H9 (cell line): ENCODE results near the gene LRRC7. TPM values are rescaled to one million over a fixed set of nuclear protein-coding genes. Genes with fewer than 3 reads are reported as not detected.

Experiments
- DNase-seq: peaks from one replicate; pipeline ENCODE4 v3.0.0-alpha.2; 2017
- H2AFZ ChIP-seq: one replicate; pipeline ENCODE4 v1.6.1; 2013; ENCODE audit warnings: mild to moderate bottlenecking, low read length, control low read depth, moderate library complexity
- H2AK5ac ChIP-seq: 2 replicates; pipeline ENCODE4 v1.6.1; 2013; ENCODE audit warnings: low read length, control low read depth, mixed read lengths; ENCODE audit not compliant: insufficient read length
- H2BK120ac ChIP-seq: one replicate; pipeline ENCODE4 v1.6.1; 2013; ENCODE audit warnings: low read depth, mild to moderate bottlenecking, low read length, control low read depth, inconsistent platforms; ENCODE audit not compliant: poor library complexity, severe bottlenecking
- H2BK12ac ChIP-seq: 2 replicates; pipeline ENCODE4 v1.6.1; 2013; ENCODE audit warnings: low read length, control low read depth, mixed read lengths, low read depth; ENCODE audit not compliant: insufficient read length
- H2BK15ac ChIP-seq: 2 replicates; pipeline ENCODE4 v1.6.1; 2013; ENCODE audit warnings: low read depth, low read length, control low read depth
- H2BK20ac ChIP-seq: one replicate; pipeline ENCODE4 v1.6.1; 2013; ENCODE audit warnings: low read depth, mild to moderate bottlenecking, low read length, control low read depth, inconsistent platforms; ENCODE audit not compliant: poor library complexity, severe bottlenecking
- H2BK5ac ChIP-seq: 2 replicates; pipeline ENCODE4 v1.6.1; 2013; ENCODE audit warnings: low read length, control low read depth, mixed read lengths; ENCODE audit not compliant: insufficient read length
- H3K14ac ChIP-seq: 2 replicates; pipeline ENCODE4 v1.6.1; 2013; ENCODE audit warnings: low read length, control low read depth; ENCODE audit not compliant: insufficient read depth
- H3K18ac ChIP-seq: 2 replicates; pipeline ENCODE4 v1.6.1; 2013; ENCODE audit warnings: low read depth, mild to moderate bottlenecking, mixed read lengths, low read length, control low read depth; ENCODE audit not compliant: insufficient read length
- H3K23ac ChIP-seq: 2 replicates; pipeline ENCODE4 v1.6.1; 2013; ENCODE audit warnings: low read length, control low read depth, mixed read lengths, low read depth; ENCODE audit not compliant: insufficient read length
- H3K23me2 ChIP-seq: 2 replicates; pipeline ENCODE4 v1.6.1; 2013; ENCODE audit warnings: low read depth, mild to moderate bottlenecking, mixed read lengths, low read length, control low read depth; ENCODE audit not compliant: insufficient read length, poor library complexity, severe bottlenecking
- H3K27ac ChIP-seq: 2 replicates; pipeline ENCODE4 v1.5.1; 2013; ENCODE audit warnings: low read length, control low read depth, mixed read lengths, low read depth; ENCODE audit not compliant: insufficient read length
- H3K27me3 ChIP-seq: 2 replicates; pipeline ENCODE4 v1.6.1; 2013; ENCODE audit warnings: low read length, control low read depth, inconsistent platforms; ENCODE audit not compliant: insufficient read depth
- H3K4ac ChIP-seq: 2 replicates; pipeline ENCODE4 v1.6.1; 2013; ENCODE audit warnings: low read depth, mild to moderate bottlenecking, control low read depth, inconsistent platforms, low read length, moderate library complexity
- H3K4me1 ChIP-seq: 2 replicates; pipeline ENCODE4 v1.6.1; 2013; ENCODE audit warnings: low read length, control low read depth, inconsistent platforms; ENCODE audit not compliant: insufficient read depth
- H3K4me2 ChIP-seq: 2 replicates; pipeline ENCODE4 v1.6.1; 2013; ENCODE audit warnings: low read length, control low read depth, mixed read lengths; ENCODE audit not compliant: insufficient read length, insufficient read depth
- H3K56ac ChIP-seq: 2 replicates; pipeline ENCODE4 v1.6.1; 2013; ENCODE audit warnings: low read depth, mild to moderate bottlenecking, mixed read lengths, low read length, control low read depth; ENCODE audit not compliant: insufficient read length
- H3K79me1 ChIP-seq: 2 replicates; pipeline ENCODE4 v1.6.1; 2013; ENCODE audit warnings: low read depth, mild to moderate bottlenecking, moderate library complexity, low read length, control low read depth, inconsistent platforms; ENCODE audit not compliant: insufficient read depth, poor library complexity, severe bottlenecking
- H3K79me2 ChIP-seq: 2 replicates; pipeline ENCODE4 v1.6.1; 2013; ENCODE audit warnings: low read length, control low read depth, inconsistent platforms; ENCODE audit not compliant: insufficient read depth
- H3K9ac ChIP-seq: 2 replicates; pipeline ENCODE4 v1.6.1; 2013; ENCODE audit warnings: low read length, control low read depth, mixed read lengths; ENCODE audit not compliant: insufficient read length; ENCODE audit errors: extremely low read depth
- H3K9me3 ChIP-seq: one replicate; pipeline ENCODE4 v1.6.1; 2013; ENCODE audit warnings: low read depth, low read length, inconsistent platforms; ENCODE audit not compliant: control insufficient read depth
- H3T11ph ChIP-seq: one replicate; pipeline ENCODE4 v1.6.1; 2013; ENCODE audit warnings: mild to moderate bottlenecking, low read length, control low read depth, inconsistent platforms
- H4K20me1 ChIP-seq: one replicate; pipeline ENCODE4 v1.6.1; 2013; ENCODE audit not compliant: control insufficient read depth, insufficient read length, insufficient read depth
- H4K5ac ChIP-seq: 2 replicates; pipeline ENCODE4 v1.6.1; 2013; ENCODE audit warnings: low read depth, mild to moderate bottlenecking, mixed read lengths, low read length, control low read depth; ENCODE audit not compliant: insufficient read length
- H4K8ac ChIP-seq: replicated peaks from 2 replicates; pipeline ENCODE4 v1.6.1; 2013; ENCODE audit warnings: low read length, control low read depth, mixed read lengths, low read depth; ENCODE audit not compliant: insufficient read length
- H4K91ac ChIP-seq: 2 replicates; pipeline ENCODE4 v1.6.1; 2013; ENCODE audit warnings: low read depth, mild to moderate bottlenecking, moderate library complexity, mixed read lengths, low read length, control low read depth; ENCODE audit not compliant: insufficient read length
- H3K27ac Mint-ChIP-seq, 3 experiments: 2 replicates in 2 of 3; 3 replicates in 1 of 3; pipeline ENCODE4 v1.8.0; 2020 to 2021; ENCODE audit warnings: mixed read lengths in 3 of 3, mild to moderate bottlenecking in 1 of 3, moderate library complexity in 1 of 3
- H3K27me3 Mint-ChIP-seq: 2 replicates; pipeline ENCODE4 v1.8.0; 2021; ENCODE audit warnings: low read depth, mild to moderate bottlenecking, moderate library complexity, mixed read lengths
- H3K36me3 Mint-ChIP-seq, 3 experiments: 2 replicates in 2 of 3; 3 replicates in 1 of 3; pipeline ENCODE4 v1.8.0; 2020 to 2021; ENCODE audit warnings: low read depth in 3 of 3, mixed read lengths in 3 of 3; ENCODE audit not compliant: insufficient read depth in 1 of 3
- H3K4me1 Mint-ChIP-seq, 2 experiments: 2 replicates each; pipeline ENCODE4 v1.8.0; 2020; ENCODE audit warnings: mixed read lengths in 2 of 2
- H3K4me3 Mint-ChIP-seq, 2 experiments: 2 replicates in 1 of 2; 3 replicates in 1 of 2; pipeline ENCODE4 v1.8.0; 2020 to 2021; ENCODE audit warnings: mild to moderate bottlenecking in 2 of 2, mixed read lengths in 2 of 2, moderate library complexity in 1 of 2
- H3K9me3 Mint-ChIP-seq, 2 experiments: 2 replicates in 1 of 2; 3 replicates in 1 of 2; pipeline ENCODE4 v1.8.0; 2020; ENCODE audit warnings: mild to moderate bottlenecking in 2 of 2, mixed read lengths in 2 of 2, moderate library complexity in 1 of 2
- CTCF ChIP-seq: fragments of 200-600 bp; sonication (generic); conservative IDR thresholded peaks from 3 replicates; pipeline ENCODE4 v1.8.0; 2021; ENCODE audit warnings: antibody characterized with exemption, mild to moderate bottlenecking
- WGBS: extraction: QIAGEN DNeasy Blood & Tissue Kit; methylation state at CpG from one replicate; pipeline ENCODE4 v1.1.7; 2013; ENCODE audit warnings: missing lambda C conversion rate, low lambda C conversion rate, mixed read lengths; ENCODE audit not compliant: insufficient read length; ENCODE audit errors: extremely low coverage; 5-methylcytosine and 5-hydroxymethylcytosine counted together
- total RNA-seq: library from RNA; stranded (reverse); gene quantifications from 2 replicates; pipeline ENCODE4 v1.2.1, GENCODE V29; 2021

LRRC7 gene
- total RNA-seq, 1 experiment from 2014 or later, result not detected

GRCh38 chr1:69744381-69744780 lies 176.7 kb downstream of the LRRC7 start:
- H3K23me2 ChIP-seq, result no peaks in the 10 kb centered on the region
- Mint-ChIP-seq H3K36me3 (no peaks in the 10 kb centered on the region), H3K4me1 (peaks cover 17 to 22% of the 10 kb centered on the region in 2 experiments), H3K4me3 (no peak overlapping the region), H3K27ac (no peak overlapping the region; a peak in 2 of 7 replicates), H3K27me3 (no peaks in the 10 kb centered on the region), H3K9me3 (no peaks in the 10 kb centered on the region)
- H3K23ac ChIP-seq, result no peak overlapping the region
- H3K79me2 ChIP-seq, result no peaks in the 10 kb centered on the region
- no peak for DNase-seq
- no peaks in the 10 kb centered on the region for H3K79me1 ChIP-seq
- no peak overlapping the region for H2BK5ac ChIP-seq
- H4K5ac ChIP-seq, result no peak overlapping the region
- no CpG with 5 or more reads among the region's 2 CpGs for WGBS
- H3K27ac ChIP-seq, result no peak overlapping the region
- no peak overlapping the region for H2BK20ac ChIP-seq
- no peak overlapping the region for H2BK12ac ChIP-seq
- H4K20me1 ChIP-seq, result no peaks in the 10 kb centered on the region
- H3K9ac ChIP-seq, result no peak overlapping the region
- H3K4ac ChIP-seq, result no peak overlapping the region
- H2AFZ ChIP-seq, result no peak overlapping the region
- no peak for TF ChIP-seq CTCF
- no peak overlapping the region for H3K18ac ChIP-seq
- H3K27me3 ChIP-seq, result no peaks in the 10 kb centered on the region
- H3K14ac ChIP-seq, result no peak overlapping the region
- no peaks in the 10 kb centered on the region for H3K4me1 ChIP-seq
- no peak overlapping the region for H2BK15ac ChIP-seq
- H3K9me3 ChIP-seq, result no peaks in the 10 kb centered on the region
- no peak overlapping the region for H3T11ph ChIP-seq
- H3K56ac ChIP-seq, result no peak overlapping the region
- H2AK5ac ChIP-seq, result no peak overlapping the region
- no peak overlapping the region for H3K4me2 ChIP-seq
- H2BK120ac ChIP-seq, result no peak overlapping the region
- no peak overlapping the region for H4K8ac ChIP-seq
- no peak overlapping the region for H4K91ac ChIP-seq
